ENCODE results near the gene LAMC3.

DNA sequence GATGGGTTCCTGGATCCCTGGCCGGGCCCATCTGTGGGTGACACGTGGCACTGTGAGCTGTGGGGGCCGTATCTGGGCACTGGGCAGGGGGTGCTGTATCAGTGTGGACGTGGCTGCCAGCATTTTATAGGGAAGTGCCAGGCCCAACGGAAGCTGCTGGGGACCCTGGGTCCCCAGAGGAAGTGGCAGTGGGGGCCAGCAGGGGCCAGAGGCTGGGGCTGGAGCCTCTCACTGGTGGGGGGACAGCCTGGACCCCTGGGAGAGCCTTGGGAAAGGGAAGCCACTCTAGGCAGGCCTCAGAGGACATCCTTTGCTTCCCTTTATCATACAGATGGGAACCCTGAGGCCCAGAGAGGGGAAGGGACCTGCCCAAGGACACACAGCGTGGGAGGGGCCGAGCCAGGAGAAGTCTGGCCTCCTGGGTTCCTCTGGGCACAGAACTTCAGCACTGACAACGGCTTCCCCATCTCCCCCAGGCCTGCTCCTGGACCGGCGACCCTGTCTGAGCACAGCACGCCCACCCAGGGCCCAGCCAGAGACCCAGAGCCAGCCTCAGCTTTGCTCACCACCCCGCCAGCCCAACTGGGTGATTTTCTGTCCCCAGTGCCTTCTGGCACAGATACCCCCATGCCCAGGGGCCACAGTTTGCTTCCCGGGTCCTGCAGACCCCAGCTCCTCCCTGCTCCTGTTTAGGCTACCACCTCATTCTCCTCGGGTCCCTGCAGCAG lies 15.5 kb upstream of the LAMC3 start:
- TF ChIP-seq RUNX1 (IDR thresholded peaks at IDR 0.05; ENCODE audit: low read depth) (no peak), CHD4 (IDR thresholded peaks at IDR 0.05; ENCODE audit: insufficient read depth, insufficient replicate concordance, low read depth, low read length, poor library complexity, severe bottlenecking) (no peak), ZNF584 (CRISPR knock-in tag; IDR thresholded peaks at IDR 0.05; ENCODE audit: low read depth) (no peak), TAF1 (IDR thresholded peaks at IDR 0.05; ENCODE audit: control insufficient read depth, extremely low read depth, insufficient read depth, low read length, severe bottlenecking) (no peak), MTA3 (IDR thresholded peaks at IDR 0.05; ENCODE audit: borderline replicate concordance) (no peak), MED1 (CRISPR knock-in tag; IDR thresholded peaks at IDR 0.05; ENCODE audit: borderline replicate concordance) (no peak), EZH2 (IDR thresholded peaks at IDR 0.05; ENCODE audit: borderline replicate concordance, low read depth, low read length) (no peak)
- TF ChIP-seq, protein P1, sequence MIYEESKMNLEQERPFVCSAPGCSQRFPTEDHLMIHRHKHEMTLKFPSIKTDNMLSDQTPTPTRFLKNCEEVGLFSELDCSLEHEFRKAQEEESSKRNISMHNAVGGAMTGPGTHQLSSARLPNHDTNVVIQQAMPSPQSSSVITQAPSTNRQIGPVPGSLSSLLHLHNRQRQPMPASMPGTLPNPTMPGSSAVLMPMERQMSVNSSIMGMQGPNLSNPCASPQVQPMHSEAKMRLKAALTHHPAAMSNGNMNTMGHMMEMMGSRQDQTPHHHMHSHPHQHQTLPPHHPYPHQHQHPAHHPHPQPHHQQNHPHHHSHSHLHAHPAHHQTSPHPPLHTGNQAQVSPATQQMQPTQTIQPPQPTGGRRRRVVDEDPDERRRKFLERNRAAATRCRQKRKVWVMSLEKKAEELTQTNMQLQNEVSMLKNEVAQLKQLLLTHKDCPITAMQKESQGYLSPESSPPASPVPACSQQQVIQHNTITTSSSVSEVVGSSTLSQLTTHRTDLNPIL (CRISPR knock-in tag; IDR thresholded peaks at IDR 0.05), result no peak
- TF ChIP-seq, protein P2, sequence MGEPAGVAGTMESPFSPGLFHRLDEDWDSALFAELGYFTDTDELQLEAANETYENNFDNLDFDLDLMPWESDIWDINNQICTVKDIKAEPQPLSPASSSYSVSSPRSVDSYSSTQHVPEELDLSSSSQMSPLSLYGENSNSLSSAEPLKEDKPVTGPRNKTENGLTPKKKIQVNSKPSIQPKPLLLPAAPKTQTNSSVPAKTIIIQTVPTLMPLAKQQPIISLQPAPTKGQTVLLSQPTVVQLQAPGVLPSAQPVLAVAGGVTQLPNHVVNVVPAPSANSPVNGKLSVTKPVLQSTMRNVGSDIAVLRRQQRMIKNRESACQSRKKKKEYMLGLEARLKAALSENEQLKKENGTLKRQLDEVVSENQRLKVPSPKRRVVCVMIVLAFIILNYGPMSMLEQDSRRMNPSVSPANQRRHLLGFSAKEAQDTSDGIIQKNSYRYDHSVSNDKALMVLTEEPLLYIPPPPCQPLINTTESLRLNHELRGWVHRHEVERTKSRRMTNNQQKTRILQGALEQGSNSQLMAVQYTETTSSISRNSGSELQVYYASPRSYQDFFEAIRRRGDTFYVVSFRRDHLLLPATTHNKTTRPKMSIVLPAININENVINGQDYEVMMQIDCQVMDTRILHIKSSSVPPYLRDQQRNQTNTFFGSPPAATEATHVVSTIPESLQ (CRISPR knock-in tag; IDR thresholded peaks at IDR 0.05), result no peak
- TF ChIP-seq, protein P3, sequence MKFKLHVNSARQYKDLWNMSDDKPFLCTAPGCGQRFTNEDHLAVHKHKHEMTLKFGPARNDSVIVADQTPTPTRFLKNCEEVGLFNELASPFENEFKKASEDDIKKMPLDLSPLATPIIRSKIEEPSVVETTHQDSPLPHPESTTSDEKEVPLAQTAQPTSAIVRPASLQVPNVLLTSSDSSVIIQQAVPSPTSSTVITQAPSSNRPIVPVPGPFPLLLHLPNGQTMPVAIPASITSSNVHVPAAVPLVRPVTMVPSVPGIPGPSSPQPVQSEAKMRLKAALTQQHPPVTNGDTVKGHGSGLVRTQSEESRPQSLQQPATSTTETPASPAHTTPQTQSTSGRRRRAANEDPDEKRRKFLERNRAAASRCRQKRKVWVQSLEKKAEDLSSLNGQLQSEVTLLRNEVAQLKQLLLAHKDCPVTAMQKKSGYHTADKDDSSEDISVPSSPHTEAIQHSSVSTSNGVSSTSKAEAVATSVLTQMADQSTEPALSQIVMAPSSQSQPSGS (CRISPR knock-in tag; IDR thresholded peaks at IDR 0.05), result no peak

Data from K562 (cell line).